Esophagus (tissue), 2 donors: ENCODE results near the gene TTLL8. TPM values are rescaled to one million over a fixed set of nuclear protein-coding genes. Genes with fewer than 3 reads are reported as not detected.

Source experiments
- H3K27ac ChIP-seq, 2 donors: one replicate each; pipeline ENCODE4 v1.5.1; 2013; ENCODE audit warnings: low read depth in 2 of 2, mild to moderate bottlenecking in 2 of 2, inconsistent platforms in 1 of 2, low read length in 1 of 2, moderate library complexity in 1 of 2
- H3K27me3 ChIP-seq, 2 donors: one replicate each; pipeline ENCODE4 v1.6.1; 2013; ENCODE audit warnings: low read length in 2 of 2, control low read depth in 1 of 2, mild to moderate bottlenecking in 1 of 2; ENCODE audit not compliant: insufficient read depth in 2 of 2, control insufficient read depth in 1 of 2
- H3K36me3 ChIP-seq, 2 donors: one replicate each; pipeline ENCODE4 v1.6.1; 2013; ENCODE audit warnings: low read length in 1 of 2; ENCODE audit not compliant: control insufficient read depth in 2 of 2, insufficient read depth in 2 of 2
- H3K4me1 ChIP-seq, 2 donors: one replicate each; pipeline ENCODE4 v1.6.1; 2013; ENCODE audit warnings: low read length in 1 of 2; ENCODE audit not compliant: control insufficient read depth in 2 of 2, insufficient read depth in 2 of 2
- H3K4me3 ChIP-seq, 2 donors: one replicate each; pipeline ENCODE4 v1.5.1; 2013; ENCODE audit warnings: low read length in 2 of 2, mild to moderate bottlenecking in 2 of 2, low read depth in 1 of 2, moderate library complexity in 1 of 2
- H3K9me3 ChIP-seq, 2 donors: one replicate each; pipeline ENCODE4 v1.6.1; 2013; ENCODE audit warnings: mild to moderate bottlenecking in 2 of 2, low read depth in 1 of 2, low read length in 1 of 2, moderate library complexity in 1 of 2; ENCODE audit not compliant: control insufficient read depth in 2 of 2, insufficient read depth in 1 of 2
- WGBS, 2 donors: extraction: QIAGEN DNeasy Blood & Tissue Kit; methylation state at CpG; one replicate each; pipeline ENCODE4 v1.1.7; 2013; 5-methylcytosine and 5-hydroxymethylcytosine counted together
- polyA plus RNA-seq, 2 donors: library from polyadenylated mRNA; stranded (reverse); fragments of 200-250 nt; gene quantifications; one replicate each; pipeline ENCODE4 v1.2.3, GENCODE V29; 2013
- donor health status: healthy with polysubstance abuse.
- donor health status: Bipolar disorder and iron deficiency.

The TTLL8 gene
- polyA plus RNA-seq, 2 donors, result not detected

- H3K4me1 ChIP-seq, result peaks cover 5 to 10% of the 10 kb centered on the region in 2 donors
- H3K4me3 ChIP-seq, result no peak overlapping the region
- no peaks in the 10 kb centered on the region for H3K27me3 ChIP-seq
- no peak overlapping the region for H3K27ac ChIP-seq
- peaks cover 0 to under 1% of the 10 kb centered on the region in 2 donors for H3K9me3 ChIP-seq
- WGBS, 2 donors, result 80 to 85% methylated on average over 16 of the region's 16 CpGs
- H3K36me3 ChIP-seq, result no peaks in the 10 kb centered on the region
These were observed 26.5 kb upstream of the TTLL8 start for GRCh38 chr22:50084614-50085021.

GRCh38 chr22:50084080-50084477 is 26.0 kb upstream of the TTLL8 start:
- H3K27ac ChIP-seq, result no peak overlapping the region
- 76 to 83% methylated on average over 10 of the region's 10 CpGs for WGBS, 2 donors
- no peaks in the 10 kb centered on the region for H3K36me3 ChIP-seq
- H3K9me3 ChIP-seq, result no peaks in the 10 kb centered on the region
- peaks cover 2 to 10% of the 10 kb centered on the region in 2 donors for H3K4me1 ChIP-seq
- H3K27me3 ChIP-seq, result no peaks in the 10 kb centered on the region
- no peak overlapping the region for H3K4me3 ChIP-seq

- peak overlapping the region in 1 of 2 donors; percentile 4 for H3K4me3 ChIP-seq
- H3K36me3 ChIP-seq, result no peaks in the 10 kb centered on the region
- no peak overlapping the region for H3K27ac ChIP-seq
- WGBS, 2 donors, result 64% methylated on average over 18 of the region's 18 CpGs
- H3K9me3 ChIP-seq, result no peaks in the 10 kb centered on the region
- peaks cover 2 to 10% of the 10 kb centered on the region in 2 donors for H3K4me1 ChIP-seq
- H3K27me3 ChIP-seq, result no peaks in the 10 kb centered on the region
These were observed 25.5 kb upstream of the TTLL8 start for GRCh38 chr22:50083462-50084079.

GRCh38 chr22:50082961-50083461 is 24.9 kb upstream of the TTLL8 start:
- no peaks in the 10 kb centered on the region for H3K9me3 ChIP-seq
- no peaks in the 10 kb centered on the region for H3K27me3 ChIP-seq
- no peaks in the 10 kb centered on the region for H3K36me3 ChIP-seq
- H3K4me1 ChIP-seq, result peaks cover 2 to 10% of the 10 kb centered on the region in 2 donors
- H3K4me3 ChIP-seq, result peak overlapping the region in 1 of 2 donors; percentile 4
- peak overlapping the region in 1 of 2 donors; percentile 56 for H3K27ac ChIP-seq
- WGBS, 2 donors, result 50 to 60% methylated on average over 21 of the region's 21 CpGs

GRCh38 chr22:50082197-50082715 is 24.2 kb upstream of the TTLL8 start:
- Histone ChIP-seq H3K4me1 (peaks cover 2 to 10% of the 10 kb centered on the region in 2 donors), H3K4me3 (no peak overlapping the region), H3K36me3 (no peaks in the 10 kb centered on the region), H3K27me3 (no peaks in the 10 kb centered on the region), H3K27ac (no peak overlapping the region), H3K9me3 (no peaks in the 10 kb centered on the region)
- 78% methylated on average over 18 of the region's 18 CpGs for WGBS, 2 donors

- no peaks in the 10 kb centered on the region for H3K27me3 ChIP-seq
- peaks cover 2 to 10% of the 10 kb centered on the region in 2 donors for H3K4me1 ChIP-seq
- H3K27ac ChIP-seq, result no peak overlapping the region
- H3K9me3 ChIP-seq, result no peaks in the 10 kb centered on the region
- no peaks in the 10 kb centered on the region for H3K36me3 ChIP-seq
- H3K4me3 ChIP-seq, result no peak overlapping the region
- 89 to 94% methylated on average over 27 of the region's 27 CpGs for WGBS, 2 donors
These were observed 23.5 kb upstream of the TTLL8 start for GRCh38 chr22:50081426-50082196.

- 89% methylated on average over 13 of the region's 13 CpGs for WGBS, 2 donors
- Histone ChIP-seq H3K4me3 (no peak overlapping the region), H3K4me1 (peaks cover 2 to 10% of the 10 kb centered on the region in 2 donors), H3K9me3 (no peaks in the 10 kb centered on the region), H3K36me3 (no peaks in the 10 kb centered on the region), H3K27ac (no peak overlapping the region), H3K27me3 (no peaks in the 10 kb centered on the region)
These were observed 22.0 kb upstream of the TTLL8 start for GRCh38 chr22:50080077-50080465.

- Histone ChIP-seq H3K4me1 (peaks cover 2 to 12% of the 10 kb centered on the region in 2 donors), H3K27ac (no peak overlapping the region), H3K9me3 (peaks cover 0 to 2% of the 10 kb centered on the region in 2 donors), H3K36me3 (no peaks in the 10 kb centered on the region), H3K27me3 (no peaks in the 10 kb centered on the region), H3K4me3 (no peak overlapping the region)
- 67 to 76% methylated on average over 9 of the region's 9 CpGs for WGBS, 2 donors
These were observed 20.7 kb upstream of the TTLL8 start for GRCh38 chr22:50078761-50079160.

GRCh38 chr22:50078246-50078645 is 20.1 kb upstream of the TTLL8 start:
- no peak overlapping the region for H3K27ac ChIP-seq
- no peak overlapping the region for H3K4me3 ChIP-seq
- H3K4me1 ChIP-seq, result peaks cover 2 to 7% of the 10 kb centered on the region in 2 donors
- peaks cover 0 to 2% of the 10 kb centered on the region in 2 donors for H3K9me3 ChIP-seq
- 95% methylated on average over 13 of the region's 13 CpGs for WGBS, 2 donors
- H3K27me3 ChIP-seq, result no peaks in the 10 kb centered on the region
- H3K36me3 ChIP-seq, result no peaks in the 10 kb centered on the region
